ENCODE results near the gene NIPAL1. TPM values are rescaled to one million over a fixed set of nuclear protein-coding genes. Genes with fewer than 3 reads are reported as not detected.

Gene NIPAL1
- polyA plus RNA-seq, 1 donor from 2014 or later, result 0.85 TPM

- no peaks in the 10 kb centered on the region for H3K9me3 ChIP-seq (ENCODE audit: low read length)
- H3K9me2 ChIP-seq (ENCODE audit: insufficient read depth, low read length), result no peaks in the 10 kb centered on the region
- H3K9ac ChIP-seq (ENCODE audit: low read length), result no peak overlapping the region
- H3K4me2 ChIP-seq (ENCODE audit: low read length), result no peak overlapping the region
- H3K27ac ChIP-seq (ENCODE audit: low read length), result no peak overlapping the region
- no peaks in the 10 kb centered on the region for H3K79me2 ChIP-seq (replicated peaks; ENCODE audit: insufficient read depth, low read length)
- H4K20me1 ChIP-seq (ENCODE audit: insufficient read depth), result no peaks in the 10 kb centered on the region
- no peak overlapping the region for H3K4me3 ChIP-seq (ENCODE audit: low read length)
- no peaks in the 10 kb centered on the region for H3K27me3 ChIP-seq (ENCODE audit: insufficient read depth, low read depth, low read length)
- H3K36me3 ChIP-seq (ENCODE audit: insufficient read depth, low read length), result no peaks in the 10 kb centered on the region
- TF ChIP-seq EP300 (conservative IDR thresholded peaks at IDR 0.05; ENCODE audit: poor library complexity, severe bottlenecking) (no peak), SMC3 (conservative IDR thresholded peaks at IDR 0.05; ENCODE audit: poor library complexity) (no peak), CTCF (IDR thresholded peaks at IDR 0.05; ENCODE audit: poor library complexity, severe bottlenecking) (no peak), POLR2AphosphoS5 (IDR thresholded peaks at IDR 0.05) (no peak), RAD21 (conservative IDR thresholded peaks at IDR 0.05) (no peak), TAF1 (IDR thresholded peaks at IDR 0.05; ENCODE audit: low read depth) (no peak), EZH2 (IDR thresholded peaks at IDR 0.05; ENCODE audit: borderline replicate concordance, insufficient read depth, low read length, poor library complexity, severe bottlenecking) (no peak), MXI1 (conservative IDR thresholded peaks at IDR 0.05; ENCODE audit: poor library complexity, severe bottlenecking) (no peak), REST (IDR thresholded peaks at IDR 0.05; ENCODE audit: borderline replicate concordance) (no peak)
- no peaks in the 10 kb centered on the region for H3F3A ChIP-seq (ENCODE audit: insufficient read depth, low read length, poor library complexity, severe bottlenecking)
- no peak overlapping the region for H2AFZ ChIP-seq (ENCODE audit: low read depth, low read length)
These were observed 11.1 kb downstream of the NIPAL1 start for GRCh38 chr4:48027653-48028052.

- H3K36me3 ChIP-seq (ENCODE audit: insufficient read depth, low read length), result no peaks in the 10 kb centered on the region
- no peak overlapping the region for H3K4me3 ChIP-seq (ENCODE audit: low read length)
- no peak overlapping the region for H3K4me2 ChIP-seq (ENCODE audit: low read length)
- no peak overlapping the region for H2AFZ ChIP-seq (ENCODE audit: low read depth, low read length)
- no peaks in the 10 kb centered on the region for H3K9me2 ChIP-seq (ENCODE audit: insufficient read depth, low read length)
- no peaks in the 10 kb centered on the region for H3K9me3 ChIP-seq (ENCODE audit: low read length)
- H3K27ac ChIP-seq (ENCODE audit: low read length), result no peak overlapping the region
- H3F3A ChIP-seq (ENCODE audit: insufficient read depth, low read length, poor library complexity, severe bottlenecking), result no peaks in the 10 kb centered on the region
- TF ChIP-seq RAD21 (conservative IDR thresholded peaks at IDR 0.05), result no peak
- TF ChIP-seq CTCF (IDR thresholded peaks at IDR 0.05; ENCODE audit: poor library complexity, severe bottlenecking), result no peak
- TF ChIP-seq SMC3 (conservative IDR thresholded peaks at IDR 0.05; ENCODE audit: poor library complexity), result no peak
- no peak for TF ChIP-seq TAF1 (IDR thresholded peaks at IDR 0.05; ENCODE audit: low read depth)
- TF ChIP-seq EZH2 (IDR thresholded peaks at IDR 0.05; ENCODE audit: borderline replicate concordance, insufficient read depth, low read length, poor library complexity, severe bottlenecking), result no peak
- TF ChIP-seq REST (IDR thresholded peaks at IDR 0.05; ENCODE audit: borderline replicate concordance), result no peak
- TF ChIP-seq POLR2AphosphoS5 (IDR thresholded peaks at IDR 0.05), result no peak
- H3K27me3 ChIP-seq (ENCODE audit: insufficient read depth, low read depth, low read length), result no peaks in the 10 kb centered on the region
- no peaks in the 10 kb centered on the region for H3K79me2 ChIP-seq (replicated peaks; ENCODE audit: insufficient read depth, low read length)
- no peak overlapping the region for H3K9ac ChIP-seq (ENCODE audit: low read length)
- H4K20me1 ChIP-seq (ENCODE audit: insufficient read depth), result no peaks in the 10 kb centered on the region
These were observed 12.1 kb downstream of the NIPAL1 start for GRCh38 chr4:48028696-48029095.

All from neural cell (in vitro differentiated cells).